Gastrocnemius medialis (tissue), 4 donors: ENCODE measurements around the gene RCOR1. TPM values are rescaled to one million over a fixed set of nuclear protein-coding genes. Genes with fewer than 3 reads are reported as not detected.

Experiments used
- ATAC-seq, 2 donors: fragments of 150-250 bp; one replicate each; pipeline ENCODE4 v1.9.1; 2016
- DNase-seq, 2 donors: peaks; one replicate each; pipeline ENCODE4 v3.0.0-alpha.2; 2019
- H3K27ac ChIP-seq, 4 donors: fragments of 200-600 bp; sonication (generic); 1 replicate in 1 of 4; 2 replicates in 3 of 4; pipeline ENCODE4 v1.5.1; 2016 to 2018; ENCODE audit warnings: mild to moderate bottlenecking in 2 of 4, moderate library complexity in 1 of 4
- H3K27me3 ChIP-seq, 3 donors: fragments of 200-600 bp; sonication (generic) in 2 of 3; 1 replicate in 1 of 3; 2 replicates in 2 of 3; pipeline versions ENCODE4 v1.5.1 to v1.6.0; 2016 to 2019; ENCODE audit warnings: mild to moderate bottlenecking in 1 of 3, moderate library complexity in 1 of 3
- H3K36me3 ChIP-seq, 2 donors: fragments of 200-600 bp; sonication (generic) in 1 of 2; one replicate each; pipeline ENCODE4 v1.5.1; 2017 to 2018
- H3K4me1 ChIP-seq, 2 donors: fragments of 200-600 bp; sonication (generic) in 1 of 2; one replicate each; pipeline ENCODE4 v1.5.1; 2016 to 2017; ENCODE audit warnings: mild to moderate bottlenecking in 2 of 2
- H3K4me3 ChIP-seq, 4 donors: fragments of 200-600 bp; sonication (generic) in 3 of 4; 1 replicate in 1 of 4; 2 replicates in 3 of 4; pipeline ENCODE4 v1.5.1; 2016 to 2019; ENCODE audit warnings: mild to moderate bottlenecking in 2 of 4
- H3K9me3 ChIP-seq, 3 donors: fragments of 200-600 bp; sonication (generic) in 2 of 3; 1 replicate in 1 of 3; 2 replicates in 2 of 3; pipeline ENCODE4 v1.5.1; 2016 to 2019
- POLR2A ChIP-seq, 2 donors: fragments of 450-650 bp; IDR thresholded peaks; one replicate each; pipeline ENCODE4 v1.6.1; 2017; ENCODE audit warnings: antibody characterized with exemption in 2 of 2, mild to moderate bottlenecking in 2 of 2, moderate library complexity in 2 of 2
- in situ Hi-C, 4 donors: fragments of 200-750 bp; cut with MboI; loops; one replicate each; pipeline versions ENCODE4 v1.15.0 to v1.8.0; 2017; ENCODE audit warnings: low sequenced_read_pairs in 4 of 4
- intact Hi-C: fragments of 100-400 bp; cut with DNase I; formaldehyde crosslinking; loops from one replicate; pipeline ENCODE4 v1.15.1; 2023; ENCODE audit warnings: low total_unique reads
- total RNA-seq, 4 donors: library from RNA; depleted of rRNA; stranded (reverse); fragments of >200 nt; gene quantifications; one replicate each; pipeline versions ENCODE4 v1.1.0 to v1.2.3, GENCODE V29; 2016
- TF ChIP-seq, protein P1 (sequence below), 5 experiments: fragments of 450-650 bp in 3 of 5; fragments of 200-600 bp in 2 of 5; sonication (generic) in 2 of 5; IDR thresholded peaks in 4 of 5; conservative IDR thresholded peaks in 1 of 5; 1 replicate in 4 of 5; 2 replicates in 1 of 5; pipeline ENCODE4 v1.5.1; 2016 to 2019; ENCODE audit warnings: antibody characterized with exemption in 5 of 5, mild to moderate bottlenecking in 3 of 5, moderate library complexity in 3 of 5

The RCOR1 gene
- total RNA-seq, 4 donors from 2014 or later = 10.0 to 14.2 (median 12.1) TPM

DNA sequence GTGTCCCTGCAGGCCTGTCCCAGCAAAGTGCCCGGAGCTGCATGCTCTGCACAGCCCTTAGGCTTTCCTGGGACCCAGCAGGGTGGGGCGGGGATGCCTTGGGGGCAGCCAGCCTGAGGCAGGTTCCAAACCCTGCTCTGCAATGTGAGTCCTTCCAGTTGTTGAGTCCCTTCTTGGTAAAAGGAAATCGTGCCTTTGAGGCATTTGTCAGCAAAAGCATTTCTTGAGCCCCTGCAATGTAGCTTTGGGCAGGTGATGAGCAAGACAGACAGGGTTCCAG lies 146.7 kb downstream of the RCOR1 start:
- in situ Hi-C loops = no loop called here
- H3K27ac ChIP-seq = no peak overlapping the region
- no peaks in the 10 kb centered on the region for H3K9me3 ChIP-seq
- H3K27me3 ChIP-seq = no peaks in the 10 kb centered on the region
- ATAC-seq (no peak), DNase-seq (no peak)
- intact Hi-C loops = no loop called here
- TF ChIP-seq, protein P1, sequence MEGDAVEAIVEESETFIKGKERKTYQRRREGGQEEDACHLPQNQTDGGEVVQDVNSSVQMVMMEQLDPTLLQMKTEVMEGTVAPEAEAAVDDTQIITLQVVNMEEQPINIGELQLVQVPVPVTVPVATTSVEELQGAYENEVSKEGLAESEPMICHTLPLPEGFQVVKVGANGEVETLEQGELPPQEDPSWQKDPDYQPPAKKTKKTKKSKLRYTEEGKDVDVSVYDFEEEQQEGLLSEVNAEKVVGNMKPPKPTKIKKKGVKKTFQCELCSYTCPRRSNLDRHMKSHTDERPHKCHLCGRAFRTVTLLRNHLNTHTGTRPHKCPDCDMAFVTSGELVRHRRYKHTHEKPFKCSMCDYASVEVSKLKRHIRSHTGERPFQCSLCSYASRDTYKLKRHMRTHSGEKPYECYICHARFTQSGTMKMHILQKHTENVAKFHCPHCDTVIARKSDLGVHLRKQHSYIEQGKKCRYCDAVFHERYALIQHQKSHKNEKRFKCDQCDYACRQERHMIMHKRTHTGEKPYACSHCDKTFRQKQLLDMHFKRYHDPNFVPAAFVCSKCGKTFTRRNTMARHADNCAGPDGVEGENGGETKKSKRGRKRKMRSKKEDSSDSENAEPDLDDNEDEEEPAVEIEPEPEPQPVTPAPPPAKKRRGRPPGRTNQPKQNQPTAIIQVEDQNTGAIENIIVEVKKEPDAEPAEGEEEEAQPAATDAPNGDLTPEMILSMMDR (IDR thresholded peaks at IDR 0.05 in 4 of 5, conservative IDR thresholded peaks at IDR 0.05 in 1 of 5) = no peak
- TF ChIP-seq POLR2A (IDR thresholded peaks at IDR 0.05) = no peak
- no peaks in the 10 kb centered on the region for H3K4me1 ChIP-seq
- no peak overlapping the region for H3K4me3 ChIP-seq
- no peaks in the 10 kb centered on the region for H3K36me3 ChIP-seq

DNA sequence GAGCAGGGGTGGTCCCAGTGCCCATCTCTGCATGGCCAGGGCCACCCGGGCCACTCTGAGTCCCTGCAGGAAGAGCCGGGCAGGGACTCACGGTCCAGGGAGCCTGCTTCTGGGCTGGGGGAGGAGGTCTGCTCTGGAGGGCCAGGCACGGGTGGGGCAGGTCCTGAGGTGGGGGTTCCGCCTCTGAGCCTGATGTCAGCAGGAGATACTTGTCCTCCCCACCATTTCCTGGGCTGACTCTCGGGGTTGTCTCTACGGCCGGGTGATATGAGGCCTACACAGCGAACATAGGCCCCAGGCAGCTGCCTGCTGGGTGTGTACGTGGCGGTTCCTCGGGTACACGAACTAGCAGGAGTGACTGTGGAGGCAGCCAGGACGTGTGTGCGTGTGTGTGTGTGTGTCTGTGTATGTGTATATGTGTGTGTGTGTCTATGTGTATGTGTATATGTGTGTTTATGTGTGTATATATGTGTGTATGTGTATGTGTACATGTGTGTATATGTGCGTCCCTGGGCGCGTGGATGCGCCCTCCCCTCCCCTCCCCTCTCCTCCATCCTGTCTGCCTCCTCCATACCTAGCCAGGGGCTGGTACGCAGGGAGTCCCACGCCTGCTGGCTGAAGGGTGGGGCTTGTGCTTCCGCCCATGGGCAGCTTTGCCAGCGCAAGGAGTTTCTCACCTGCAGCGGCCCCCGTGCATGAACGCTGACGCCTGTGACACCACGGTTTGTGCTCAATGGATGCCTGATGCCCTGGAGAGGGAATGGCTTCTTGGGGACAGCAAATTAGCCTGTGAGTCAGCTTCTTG lies 154.4 kb downstream of the RCOR1 start:
- intact Hi-C loops = no loop called here
- TF ChIP-seq, protein P1 (IDR thresholded peaks at IDR 0.05 in 4 of 5, conservative IDR thresholded peaks at IDR 0.05 in 1 of 5) = no peak
- no peak for TF ChIP-seq POLR2A (IDR thresholded peaks at IDR 0.05)

DNA sequence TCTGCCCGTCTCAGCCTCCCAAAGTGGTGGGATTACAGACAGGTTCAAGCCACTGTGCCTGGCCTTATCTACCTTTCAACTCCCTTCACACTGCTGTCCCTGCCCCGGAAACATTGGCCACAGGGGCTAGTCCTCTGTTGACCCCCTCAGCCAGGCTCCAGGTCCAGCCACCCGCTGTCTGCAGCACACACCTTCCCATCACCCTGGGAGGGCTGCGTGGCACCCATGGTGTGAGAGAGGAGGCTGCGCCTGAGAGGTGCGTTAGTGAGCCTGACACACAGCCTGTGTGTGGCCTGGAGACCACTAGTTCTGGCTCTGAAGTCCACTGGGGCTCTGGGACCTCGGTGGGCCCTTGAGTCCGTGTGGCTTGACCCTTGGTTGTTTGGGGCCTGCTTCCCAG lies 156.4 kb downstream of the RCOR1 start:
- DNase-seq (no peak), ATAC-seq (no peak)
- Histone ChIP-seq H3K27me3 (no peaks in the 10 kb centered on the region), H3K9me3 (no peaks in the 10 kb centered on the region), H3K36me3 (no peaks in the 10 kb centered on the region), H3K4me1 (no peaks in the 10 kb centered on the region), H3K4me3 (no peak overlapping the region), H3K27ac (no peak overlapping the region)
- no peak for TF ChIP-seq POLR2A (IDR thresholded peaks at IDR 0.05)
- TF ChIP-seq, protein P1 (IDR thresholded peaks at IDR 0.05 in 4 of 5, conservative IDR thresholded peaks at IDR 0.05 in 1 of 5) = no peak
- intact Hi-C loops = no loop called here
- in situ Hi-C loops = no loop called here

More for the DNA sequence above, 154.4 kb downstream of the RCOR1 start:
- Histone ChIP-seq H3K4me1 (no peaks in the 10 kb centered on the region), H3K36me3 (no peaks in the 10 kb centered on the region), H3K9me3 (no peaks in the 10 kb centered on the region), H3K27ac (no peak overlapping the region), H3K27me3 (no peaks in the 10 kb centered on the region), H3K4me3 (no peak overlapping the region)
- in situ Hi-C loops = no loop called here
- no peak for ATAC-seq
- DNase-seq = no peak

DNA sequence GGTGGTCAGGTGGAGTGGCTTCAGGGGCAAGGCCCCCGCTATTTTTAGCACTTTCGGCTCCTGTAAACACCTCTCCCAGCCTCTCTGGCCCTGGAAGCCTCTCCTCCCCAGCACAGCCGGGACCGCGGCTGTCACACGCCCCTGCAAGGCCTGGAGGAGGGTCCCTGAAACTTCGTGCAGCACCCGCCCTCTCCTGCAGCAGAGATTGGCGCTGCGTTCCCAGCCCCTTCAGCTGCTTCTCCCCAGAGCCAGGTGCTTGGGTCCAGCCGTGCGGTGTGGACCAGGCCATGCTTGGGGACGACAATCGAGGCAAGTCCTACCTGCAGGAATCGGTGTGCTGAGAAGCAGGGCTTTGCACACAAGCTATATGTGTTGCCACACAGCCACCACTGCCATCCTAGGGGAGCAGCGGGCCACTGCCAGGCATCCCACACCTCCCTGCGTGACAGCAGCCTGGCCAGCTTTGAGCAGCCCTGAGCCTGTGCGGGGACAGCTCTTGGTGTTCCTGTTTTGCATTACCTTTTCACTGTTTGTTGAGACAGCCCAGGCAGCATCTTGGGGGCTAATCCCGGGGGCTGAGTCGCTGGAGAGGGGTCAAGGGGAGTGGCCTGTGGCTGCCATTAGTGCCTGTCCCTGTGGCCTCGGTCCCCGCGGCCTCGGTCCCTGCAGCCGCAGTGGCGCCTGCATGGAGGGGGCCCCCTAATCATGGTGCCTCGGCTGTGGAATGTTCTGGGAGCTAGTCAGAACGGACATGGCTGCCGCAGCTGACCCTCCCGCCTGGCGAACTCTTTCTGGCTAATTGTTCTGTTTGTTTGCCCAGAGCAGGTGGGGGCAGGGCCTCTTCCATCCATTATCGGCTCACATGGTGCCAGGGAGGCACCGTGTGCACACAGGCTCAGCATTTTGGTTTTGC lies 157.2 kb downstream of the RCOR1 start:
- in situ Hi-C loops (no loop called here), intact Hi-C loops (no loop called here)
- Histone ChIP-seq H3K9me3 (no peaks in the 10 kb centered on the region), H3K27me3 (no peaks in the 10 kb centered on the region), H3K4me3 (no peak overlapping the region), H3K4me1 (no peaks in the 10 kb centered on the region), H3K36me3 (no peaks in the 10 kb centered on the region), H3K27ac (no peak overlapping the region)
- DNase-seq (no peak), ATAC-seq (no peak)
- TF ChIP-seq, protein P1 (IDR thresholded peaks at IDR 0.05 in 4 of 5, conservative IDR thresholded peaks at IDR 0.05 in 1 of 5) = no peak
- no peak for TF ChIP-seq POLR2A (IDR thresholded peaks at IDR 0.05)
